NCI-H2081 (cell line): ENCODE results near the gene SMO.
"Not testable (repeated sequence)": the region's sequence is repeated elsewhere in the genome, so short reads cannot be mapped to it uniquely, and the experiment has no call there.

Source experiments
- DNase-seq, 2 experiments: peaks; one replicate each; lab custom pipeline; 2025; lab: John Stamatoyannopoulos, UW

Gene SMO

GRCh38 chr7:129208667-129209066 lies 20.2 kb downstream of the SMO start:
- DNase-seq = no peak

- DNase-seq = no peak
Measured at GRCh38 chr7:129209067-129209926, 20.9 kb downstream of the SMO start.

DNA sequence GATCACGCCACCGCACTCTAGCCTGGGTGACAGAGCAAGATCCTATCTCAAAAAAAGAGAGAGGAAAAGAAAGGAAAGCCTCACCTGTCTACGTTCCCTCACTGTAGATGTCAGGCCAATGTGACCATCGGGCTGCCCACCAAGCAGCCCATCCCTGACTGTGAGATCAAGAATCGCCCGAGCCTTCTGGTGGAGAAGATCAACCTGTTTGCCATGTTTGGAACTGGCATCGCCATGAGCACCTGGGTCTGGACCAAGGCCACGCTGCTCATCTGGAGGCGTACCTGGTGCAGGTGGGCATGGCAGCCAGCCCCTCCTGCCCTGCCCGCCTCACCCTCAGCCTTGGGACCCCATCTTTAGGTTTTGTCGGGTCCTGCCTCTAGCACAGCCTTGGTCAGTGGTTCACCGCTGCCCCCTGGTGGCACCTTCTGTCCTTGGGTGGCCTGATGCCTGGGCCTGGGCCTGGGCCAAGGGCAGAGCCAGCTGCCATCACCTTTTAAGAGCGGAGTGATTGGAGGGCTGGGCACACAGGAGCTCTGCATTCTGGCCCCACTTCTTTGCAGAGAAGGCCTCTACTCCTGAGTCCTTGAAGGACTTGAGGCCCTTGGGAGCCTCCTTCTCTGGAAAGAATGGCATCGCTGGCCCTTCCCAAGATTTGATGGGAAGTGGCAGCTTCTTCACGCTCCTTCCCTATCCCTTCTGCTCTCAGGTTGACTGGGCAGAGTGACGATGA lies 22.0 kb downstream of the SMO start:
- peak; percentile 60 to 66 for DNase-seq

DNA sequence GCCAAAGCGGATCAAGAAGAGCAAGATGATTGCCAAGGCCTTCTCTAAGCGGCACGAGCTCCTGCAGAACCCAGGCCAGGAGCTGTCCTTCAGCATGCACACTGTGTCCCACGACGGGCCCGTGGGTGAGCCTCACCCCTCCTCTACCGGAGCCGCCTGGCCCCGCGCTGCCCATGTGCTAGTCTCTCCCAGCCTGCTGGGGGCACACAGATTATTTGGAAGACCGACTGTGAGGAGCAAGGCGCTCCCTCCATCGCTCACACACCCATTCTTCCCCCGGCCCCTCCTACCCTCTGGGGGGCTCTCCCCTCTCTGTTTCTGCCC lies 22.5 kb downstream of the SMO start:
- DNase-seq = no peak

DNA sequence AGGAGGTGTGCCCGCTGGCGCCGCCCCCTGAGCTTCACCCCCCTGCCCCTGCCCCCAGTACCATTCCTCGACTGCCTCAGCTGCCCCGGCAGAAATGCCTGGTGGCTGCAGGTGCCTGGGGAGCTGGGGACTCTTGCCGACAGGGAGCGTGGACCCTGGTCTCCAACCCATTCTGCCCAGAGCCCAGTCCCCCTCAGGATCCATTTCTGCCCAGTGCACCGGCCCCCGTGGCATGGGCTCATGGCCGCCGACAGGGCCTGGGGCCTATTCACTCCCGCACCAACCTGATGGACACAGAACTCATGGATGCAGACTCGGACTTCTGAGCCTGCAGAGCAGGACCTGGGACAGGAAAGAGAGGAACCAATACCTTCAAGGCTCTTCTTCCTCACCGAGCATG lies 23.7 kb downstream of the SMO start:
- DNase-seq = no peak

DNA sequence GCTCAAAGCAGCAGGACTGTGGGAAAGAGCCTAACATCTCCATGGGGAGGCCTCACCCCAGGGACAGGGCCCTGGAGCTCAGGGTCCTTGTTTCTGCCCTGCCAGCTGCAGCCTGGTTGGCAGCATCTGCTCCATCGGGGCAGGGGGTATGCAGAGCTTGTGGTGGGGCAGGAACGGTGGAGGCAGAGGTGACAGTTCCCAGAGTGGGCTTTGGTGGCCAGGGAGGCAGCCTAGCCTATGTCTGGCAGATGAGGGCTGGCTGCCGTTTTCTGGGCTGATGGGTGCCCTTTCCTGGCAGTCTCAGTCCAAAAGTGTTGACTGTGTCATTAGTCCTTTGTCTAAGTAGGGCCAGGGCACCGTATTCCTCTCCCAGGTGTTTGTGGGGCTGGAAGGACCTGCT lies 24.2 kb downstream of the SMO start:
- no peak for DNase-seq

GRCh38 chr7:129213828-129214227 lies 25.4 kb downstream of the SMO start:
- DNase-seq = peak; percentile 23 to 38

DNA sequence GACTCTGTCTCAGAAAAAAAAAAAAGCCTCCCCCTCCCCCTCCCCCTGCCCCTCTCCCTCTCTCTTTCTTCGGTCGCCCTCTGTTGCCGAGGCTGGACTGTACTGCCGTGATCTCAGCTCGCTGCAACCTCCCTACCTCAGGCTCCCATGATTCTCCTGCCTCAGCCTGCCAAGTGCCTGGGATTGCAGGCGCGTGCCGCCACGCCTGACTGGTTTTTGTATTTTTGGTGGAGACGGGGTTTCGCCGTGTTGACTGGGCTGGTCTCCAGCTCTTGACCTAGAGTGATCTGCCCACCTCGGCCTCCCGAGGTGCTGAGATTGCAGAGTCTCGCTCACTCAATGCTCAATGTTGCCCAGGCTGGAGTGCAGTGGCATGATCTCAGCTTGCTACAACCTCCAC lies 27.3 kb downstream of the SMO start:
- DNase-seq = not testable (repeated sequence)

DNA sequence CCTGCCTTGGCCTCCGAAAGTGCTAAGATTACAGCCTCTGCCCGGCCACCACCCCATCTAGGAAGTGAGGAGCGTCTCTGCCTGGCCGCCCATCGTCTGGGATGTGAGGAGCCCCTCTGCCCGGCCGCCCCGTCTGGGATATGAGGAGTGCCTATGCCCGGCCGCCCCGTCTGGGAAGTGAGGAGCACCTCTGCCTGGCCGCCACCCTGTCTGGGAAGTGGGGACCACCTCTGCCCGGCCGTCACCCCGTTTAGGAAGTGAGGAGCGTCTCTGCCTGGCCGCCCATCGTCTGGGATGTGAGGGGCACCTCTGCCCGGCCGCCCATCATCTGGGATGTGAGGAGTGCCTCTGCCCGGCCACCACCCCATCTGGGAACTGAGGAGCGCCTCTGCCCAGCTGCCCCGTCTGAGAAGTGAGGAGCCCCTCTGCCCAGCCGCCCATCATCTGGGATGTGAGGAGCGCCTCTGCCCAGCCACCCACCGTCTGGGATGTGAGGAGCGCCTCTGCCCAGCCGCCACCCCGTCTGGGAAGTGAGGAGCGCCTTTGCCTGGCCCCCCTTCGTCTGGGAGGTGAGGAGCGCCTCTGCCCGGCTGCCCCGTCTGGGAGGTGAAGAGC lies 27.8 kb downstream of the SMO start:
- DNase-seq = not testable (repeated sequence)

- DNase-seq = not testable (repeated sequence)
Measured at GRCh38 chr7:129216821-129217416, 28.5 kb downstream of the SMO start.

- DNase-seq = peak; percentile 84 to 88
Measured at GRCh38 chr7:129218514-129219062, 30.2 kb downstream of the SMO start.

GRCh38 chr7:129219166-129219565 lies 30.7 kb downstream of the SMO start:
- DNase-seq = not testable (repeated sequence)

GRCh38 chr7:129222064-129222463 lies 33.6 kb downstream of the SMO start:
- no peak for DNase-seq

GRCh38 chr7:129224251-129225205 lies 36.1 kb downstream of the SMO start, which contains the start of gene AHCYL2:
Gene AHCYL2, plus strand, starts transcription at chr7:129225030.
- DNase-seq = peak; percentile 96 to 97

DNA sequence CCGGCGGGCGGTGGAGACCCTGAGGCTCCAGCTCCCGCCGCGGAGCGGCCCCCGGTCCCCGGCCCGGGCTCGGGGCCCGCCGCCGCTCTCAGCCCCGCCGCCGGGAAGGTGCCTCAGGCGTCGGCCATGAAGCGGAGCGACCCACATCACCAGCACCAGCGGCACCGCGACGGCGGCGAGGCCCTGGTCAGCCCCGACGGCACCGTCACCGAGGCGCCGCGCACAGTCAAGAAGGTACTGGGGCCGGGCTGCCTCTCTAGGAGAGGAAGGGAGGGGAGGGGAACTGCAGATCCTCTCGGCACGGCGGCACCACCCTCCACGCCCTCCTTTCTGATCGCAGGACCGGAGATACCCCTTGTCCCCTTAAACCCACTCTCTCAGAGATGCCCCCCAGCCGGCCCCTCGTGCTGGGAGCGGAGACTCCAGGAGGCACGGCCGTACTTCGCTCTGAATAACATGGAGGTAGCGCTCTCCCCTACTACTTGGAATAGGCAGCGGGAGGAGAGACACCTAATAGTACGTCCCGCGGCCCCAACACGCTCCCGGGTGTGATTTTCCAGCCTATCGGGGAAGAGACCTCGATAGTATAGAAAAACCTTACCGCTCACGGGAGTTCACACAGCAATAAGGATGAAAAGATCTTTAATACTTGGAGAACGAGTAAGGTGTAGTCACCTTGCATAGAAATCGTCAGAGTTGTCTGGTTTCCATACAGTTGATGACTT lies 36.9 kb downstream of the SMO start:
- DNase-seq = peak; percentile 26 to 68

DNA sequence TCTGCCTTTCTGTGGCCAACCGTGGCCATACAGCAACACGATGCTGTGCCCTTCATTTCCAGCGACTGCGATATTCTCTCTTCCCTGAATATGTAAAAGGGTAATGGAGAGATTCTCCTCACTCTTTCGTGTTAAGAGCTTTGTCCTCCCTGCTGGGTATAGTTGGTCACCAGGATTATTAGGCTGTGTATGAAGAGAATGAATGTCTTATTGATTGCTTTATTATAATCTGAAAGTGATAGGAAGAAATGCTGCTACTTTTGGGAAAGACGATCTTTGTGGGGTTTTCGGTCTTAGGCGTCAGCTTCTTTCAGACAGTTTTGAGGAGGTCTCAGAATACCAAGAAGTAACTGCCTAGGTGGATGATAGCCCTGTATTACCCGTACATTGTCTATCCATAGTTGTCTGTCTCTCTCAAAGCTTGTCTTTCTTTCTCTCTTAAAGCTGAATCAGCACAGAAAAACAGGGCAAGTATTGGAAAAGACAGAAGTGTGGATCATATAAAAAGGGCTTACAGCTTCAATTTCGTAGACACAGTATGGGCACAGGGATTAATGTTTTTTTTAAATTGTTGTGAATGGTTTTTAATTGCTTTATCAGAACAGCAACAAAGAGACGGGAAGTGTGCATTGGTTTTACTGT lies 37.6 kb downstream of the SMO start:
- no peak for DNase-seq

GRCh38 chr7:129227646-129228578 lies 39.5 kb downstream of the SMO start:
- DNase-seq = no peak

DNA sequence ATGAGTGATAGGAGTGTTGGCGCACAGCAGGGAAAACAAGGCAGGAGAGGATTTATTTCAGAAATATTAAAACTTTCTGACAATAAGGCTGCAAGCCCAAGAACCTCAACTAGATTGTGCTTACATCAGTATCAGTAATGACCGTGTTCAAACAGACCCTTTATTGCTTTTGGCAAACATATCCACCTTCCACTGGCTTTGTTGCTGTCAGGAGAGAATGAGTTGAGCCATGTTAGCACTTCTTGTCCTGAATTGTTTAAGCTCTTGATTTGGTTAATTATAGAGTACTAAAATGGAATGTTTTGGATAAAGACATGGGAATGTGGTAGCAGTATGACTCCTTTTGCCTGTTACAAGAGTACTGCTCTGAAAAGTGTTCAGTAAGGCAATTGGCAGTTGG lies 40.2 kb downstream of the SMO start:
- DNase-seq = no peak

DNA sequence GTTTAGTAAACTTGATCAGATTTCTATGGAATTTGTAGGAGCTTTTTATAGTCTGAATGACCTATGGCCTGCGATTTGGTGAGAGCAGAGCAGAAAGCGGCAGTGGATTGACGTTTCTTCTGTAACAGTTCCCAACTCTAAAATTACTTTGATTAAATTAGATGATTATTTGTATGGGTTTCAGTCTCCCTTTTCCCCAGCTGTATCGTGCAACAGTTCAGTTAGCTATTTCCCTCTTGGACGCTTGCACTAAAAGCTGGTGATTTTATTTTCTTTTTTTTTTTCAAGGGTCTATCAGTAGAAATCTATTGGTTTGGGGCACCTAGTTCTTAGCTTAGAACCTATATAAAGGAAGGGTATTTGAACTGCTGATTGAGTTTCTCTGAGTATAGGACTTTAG lies 43.2 kb downstream of the SMO start:
- no peak for DNase-seq
